SH-SY5Y (cell line): ENCODE results near the gene NOL8.

Source experiments
- GATA2 ChIP-seq: IDR thresholded peaks from 2 replicates; pipeline ENCODE4 v1.6.1; 2011; ENCODE audit warnings: mild to moderate bottlenecking, low read depth, low read length
- GATA3 ChIP-seq: IDR thresholded peaks from 2 replicates; pipeline ENCODE4 v1.6.1; 2011; ENCODE audit warnings: low read depth, mild to moderate bottlenecking, low read length, moderate library complexity

- no peak for TF ChIP-seq GATA2
- TF ChIP-seq GATA3, result no peak
These were observed 35.3 kb downstream of the NOL8 start for GRCh38 chr9:92289708-92290390.
